Suprapubic skin (tissue), 3 donors: ENCODE results near the gene PGP.

Experiments used
- CTCF ChIP-seq, 2 donors: fragments of 200-600 bp in 1 of 2; fragments of 450-650 bp in 1 of 2; sonication (generic) in 1 of 2; IDR thresholded peaks; one replicate each; pipeline ENCODE4 v1.5.1; 2016 to 2019; ENCODE audit warnings: antibody characterized with exemption in 2 of 2, mild to moderate bottlenecking in 1 of 2, moderate library complexity in 1 of 2
- EP300 ChIP-seq: sonication (generic); formaldehyde crosslinking; IDR thresholded peaks from one replicate; pipeline ENCODE4 v1.6.1; 2017; ENCODE audit warnings: antibody characterized with exemption
- POLR2A ChIP-seq, 2 donors: fragments of 450-650 bp; IDR thresholded peaks; one replicate each; pipeline ENCODE4 v1.6.1; 2017; ENCODE audit warnings: antibody characterized with exemption in 2 of 2, mild to moderate bottlenecking in 2 of 2, moderate library complexity in 2 of 2

- TF ChIP-seq CTCF (IDR thresholded peaks at IDR 0.05) (no peak), POLR2A (IDR thresholded peaks at IDR 0.05) (no peak), EP300 (no peak)
These were observed 29.7 kb upstream of the PGP start for GRCh38 chr16:2244301-2244700.
